Measurements from ENCODE around the gene FLCN.
"Not testable (repeated sequence)": the region's sequence is repeated elsewhere in the genome, so short reads cannot be mapped to it uniquely, and the experiment has no call there.

GRCh38 chr17:17184985-17185757 lies 51.8 kb downstream of the FLCN start:
- TF ChIP-seq, protein P1, sequence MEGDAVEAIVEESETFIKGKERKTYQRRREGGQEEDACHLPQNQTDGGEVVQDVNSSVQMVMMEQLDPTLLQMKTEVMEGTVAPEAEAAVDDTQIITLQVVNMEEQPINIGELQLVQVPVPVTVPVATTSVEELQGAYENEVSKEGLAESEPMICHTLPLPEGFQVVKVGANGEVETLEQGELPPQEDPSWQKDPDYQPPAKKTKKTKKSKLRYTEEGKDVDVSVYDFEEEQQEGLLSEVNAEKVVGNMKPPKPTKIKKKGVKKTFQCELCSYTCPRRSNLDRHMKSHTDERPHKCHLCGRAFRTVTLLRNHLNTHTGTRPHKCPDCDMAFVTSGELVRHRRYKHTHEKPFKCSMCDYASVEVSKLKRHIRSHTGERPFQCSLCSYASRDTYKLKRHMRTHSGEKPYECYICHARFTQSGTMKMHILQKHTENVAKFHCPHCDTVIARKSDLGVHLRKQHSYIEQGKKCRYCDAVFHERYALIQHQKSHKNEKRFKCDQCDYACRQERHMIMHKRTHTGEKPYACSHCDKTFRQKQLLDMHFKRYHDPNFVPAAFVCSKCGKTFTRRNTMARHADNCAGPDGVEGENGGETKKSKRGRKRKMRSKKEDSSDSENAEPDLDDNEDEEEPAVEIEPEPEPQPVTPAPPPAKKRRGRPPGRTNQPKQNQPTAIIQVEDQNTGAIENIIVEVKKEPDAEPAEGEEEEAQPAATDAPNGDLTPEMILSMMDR (IDR thresholded peaks at IDR 0.05; ENCODE audit: borderline replicate concordance, extremely low read depth, low read length, poor library complexity, severe bottlenecking), result not testable (repeated sequence)
- not testable (repeated sequence) for TF ChIP-seq EZH2 (IDR thresholded peaks at IDR 0.05; ENCODE audit: borderline replicate concordance, low read depth, low read length, severe bottlenecking)

All from DND-41 (cell line).